Duodenal mucosa (tissue), 2 donors: Measurements from ENCODE around the gene SLC1A3.

Experiments
- H3K27ac ChIP-seq: one replicate; pipeline ENCODE4 v1.7.0; 2013; ENCODE audit warnings: low read depth, low read length
- H3K27me3 ChIP-seq, 2 donors: one replicate each; pipeline ENCODE4 v1.7.0; 2013; ENCODE audit warnings: low read length in 2 of 2, control low read depth in 1 of 2; ENCODE audit not compliant: insufficient read depth in 2 of 2, control insufficient read depth in 1 of 2
- H3K36me3 ChIP-seq, 2 donors: one replicate each; pipeline ENCODE4 v1.7.0; 2013; ENCODE audit warnings: low read length in 2 of 2, control low read depth in 1 of 2; ENCODE audit not compliant: insufficient read depth in 2 of 2, control insufficient read depth in 1 of 2
- H3K4me1 ChIP-seq, 2 donors: one replicate each; pipeline ENCODE4 v1.7.0; 2013; ENCODE audit warnings: low read length in 2 of 2, control low read depth in 1 of 2; ENCODE audit not compliant: insufficient read depth in 2 of 2, control insufficient read depth in 1 of 2
- H3K4me3 ChIP-seq, 2 donors: one replicate each; pipeline ENCODE4 v1.7.0; 2013; ENCODE audit warnings: low read length in 2 of 2, low read depth in 1 of 2
- H3K9ac ChIP-seq, 2 donors: one replicate each; pipeline ENCODE4 v1.7.0; 2013; ENCODE audit warnings: low read length in 2 of 2, low read depth in 1 of 2
- H3K9me3 ChIP-seq, 2 donors: one replicate each; pipeline ENCODE4 v1.7.0; 2013; ENCODE audit warnings: low read length in 2 of 2, control low read depth in 1 of 2; ENCODE audit not compliant: control insufficient read depth in 1 of 2

Gene SLC1A3

GRCh38 chr5:36654564-36654963 lies 48.2 kb downstream of the SLC1A3 start:
- Histone ChIP-seq H3K27ac (no peak overlapping the region), H3K9me3 (no peaks in the 10 kb centered on the region), H3K4me1 (no peaks in the 10 kb centered on the region), H3K27me3 (no peaks in the 10 kb centered on the region), H3K4me3 (no peak overlapping the region), H3K9ac (no peak overlapping the region), H3K36me3 (no peaks in the 10 kb centered on the region)

- no peaks in the 10 kb centered on the region for H3K36me3 ChIP-seq
- H3K27ac ChIP-seq = no peak overlapping the region
- no peaks in the 10 kb centered on the region for H3K9me3 ChIP-seq
- no peak overlapping the region for H3K4me3 ChIP-seq
- H3K27me3 ChIP-seq = no peaks in the 10 kb centered on the region
- no peaks in the 10 kb centered on the region for H3K4me1 ChIP-seq
- no peak overlapping the region for H3K9ac ChIP-seq
Observed at GRCh38 chr5:36655161-36655560, 48.8 kb downstream of the SLC1A3 start.

GRCh38 chr5:36656556-36656955 lies 50.1 kb downstream of the SLC1A3 start:
- H3K4me3 ChIP-seq = no peak overlapping the region
- no peak overlapping the region for H3K9ac ChIP-seq
- no peak overlapping the region for H3K27ac ChIP-seq
- H3K4me1 ChIP-seq = no peaks in the 10 kb centered on the region
- H3K27me3 ChIP-seq = no peaks in the 10 kb centered on the region
- H3K9me3 ChIP-seq = no peaks in the 10 kb centered on the region
- no peaks in the 10 kb centered on the region for H3K36me3 ChIP-seq

- Histone ChIP-seq H3K9me3 (no peaks in the 10 kb centered on the region), H3K36me3 (no peaks in the 10 kb centered on the region), H3K4me1 (no peaks in the 10 kb centered on the region), H3K27me3 (no peaks in the 10 kb centered on the region), H3K4me3 (no peak overlapping the region), H3K27ac (no peak overlapping the region), H3K9ac (no peak overlapping the region)
Observed at GRCh38 chr5:36657563-36657995, 51.2 kb downstream of the SLC1A3 start.

GRCh38 chr5:36658038-36658756 lies 51.8 kb downstream of the SLC1A3 start:
- no peaks in the 10 kb centered on the region for H3K36me3 ChIP-seq
- H3K27ac ChIP-seq = no peak overlapping the region
- H3K27me3 ChIP-seq = no peaks in the 10 kb centered on the region
- no peak overlapping the region for H3K4me3 ChIP-seq
- no peaks in the 10 kb centered on the region for H3K4me1 ChIP-seq
- H3K9ac ChIP-seq = no peak overlapping the region
- no peaks in the 10 kb centered on the region for H3K9me3 ChIP-seq

- H3K4me1 ChIP-seq = no peaks in the 10 kb centered on the region
- H3K27ac ChIP-seq = no peak overlapping the region
- H3K4me3 ChIP-seq = no peak overlapping the region
- no peaks in the 10 kb centered on the region for H3K36me3 ChIP-seq
- no peaks in the 10 kb centered on the region for H3K27me3 ChIP-seq
- H3K9me3 ChIP-seq = no peaks in the 10 kb centered on the region
- H3K9ac ChIP-seq = no peak overlapping the region
Observed at GRCh38 chr5:36659411-36659810, 53.0 kb downstream of the SLC1A3 start.

GRCh38 chr5:36660397-36661049 lies 54.1 kb downstream of the SLC1A3 start:
- Histone ChIP-seq H3K27ac (no peak overlapping the region), H3K4me1 (no peaks in the 10 kb centered on the region), H3K9me3 (no peaks in the 10 kb centered on the region), H3K36me3 (no peaks in the 10 kb centered on the region), H3K4me3 (no peak overlapping the region), H3K9ac (no peak overlapping the region), H3K27me3 (no peaks in the 10 kb centered on the region)

- Histone ChIP-seq H3K9me3 (no peaks in the 10 kb centered on the region), H3K27ac (no peak overlapping the region), H3K9ac (no peak overlapping the region), H3K4me3 (no peak overlapping the region), H3K36me3 (no peaks in the 10 kb centered on the region), H3K27me3 (no peaks in the 10 kb centered on the region), H3K4me1 (no peaks in the 10 kb centered on the region)
Observed at GRCh38 chr5:36661456-36662220, 55.2 kb downstream of the SLC1A3 start.

- Histone ChIP-seq H3K27me3 (no peaks in the 10 kb centered on the region), H3K4me1 (no peaks in the 10 kb centered on the region), H3K9me3 (no peaks in the 10 kb centered on the region), H3K9ac (no peak overlapping the region), H3K27ac (no peak overlapping the region), H3K36me3 (no peaks in the 10 kb centered on the region), H3K4me3 (no peak overlapping the region)
Observed at GRCh38 chr5:36662291-36662851, 56.0 kb downstream of the SLC1A3 start.

- Histone ChIP-seq H3K27ac (no peak overlapping the region), H3K9ac (no peak overlapping the region), H3K36me3 (no peaks in the 10 kb centered on the region), H3K27me3 (no peaks in the 10 kb centered on the region), H3K4me1 (no peaks in the 10 kb centered on the region), H3K4me3 (no peak overlapping the region), H3K9me3 (no peaks in the 10 kb centered on the region)
Observed at GRCh38 chr5:36664766-36665165, 58.4 kb downstream of the SLC1A3 start.
